Calu3 (cell line): Measurements from ENCODE around the gene ADAMTSL2. TPM values are rescaled to one million over a fixed set of nuclear protein-coding genes. Genes with fewer than 3 reads are reported as not detected.

ENCODE experiments used
- BruUV-seq: library from RNA; stranded (reverse); fragments of 400-500 nt; replicated peaks from 2 replicates; lab custom pipeline; 2021; lab: Mats Ljungman, UMichigan
- CTCF ChIA-PET: fragments of 300-600 bp; sonication (Branson Sonifier 250); formaldehyde crosslinking; loops from one replicate; lab custom pipeline; 2022; ENCODE audit warnings: antibody characterized with exemption; lab: Charles Lee
- DNase-seq: peaks from one replicate; pipeline ENCODE4 v3.0.0; 2022
- H3K27ac Mint-ChIP-seq: one replicate; pipeline ENCODE4 v1.8.0; 2022; ENCODE audit warnings: mixed read lengths; ENCODE audit not compliant: unreplicated experiment
- H3K27me3 Mint-ChIP-seq: one replicate; pipeline ENCODE4 v1.8.0; 2022; ENCODE audit warnings: mixed read lengths; ENCODE audit not compliant: unreplicated experiment
- H3K36me3 Mint-ChIP-seq: one replicate; pipeline ENCODE4 v1.8.0; 2022; ENCODE audit warnings: mild to moderate bottlenecking, moderate library complexity, mixed read lengths; ENCODE audit not compliant: insufficient read depth, unreplicated experiment
- H3K4me1 Mint-ChIP-seq: one replicate; pipeline ENCODE4 v1.8.0; 2022; ENCODE audit warnings: mild to moderate bottlenecking, low read depth, mixed read lengths; ENCODE audit not compliant: unreplicated experiment
- H3K4me3 Mint-ChIP-seq: one replicate; pipeline ENCODE4 v1.8.0; 2022; ENCODE audit warnings: mild to moderate bottlenecking, low read depth, moderate library complexity, mixed read lengths; ENCODE audit not compliant: unreplicated experiment
- H3K9me3 Mint-ChIP-seq: one replicate; pipeline ENCODE4 v1.8.0; 2022; ENCODE audit warnings: low read depth, mixed read lengths; ENCODE audit not compliant: unreplicated experiment
- CTCF ChIP-seq: fragments of 200-600 bp; IDR thresholded peaks from one replicate; pipeline ENCODE4 v1.8.0; 2022; ENCODE audit warnings: antibody characterized with exemption; ENCODE audit not compliant: unreplicated experiment
- intact Hi-C: fragments of 100-400 bp; cut with micrococcal nuclease; formaldehyde crosslinking; loops from one replicate; pipeline ENCODE4 v1.10.0; 2022; ENCODE audit not compliant: unreplicated experiment
- total RNA-seq: library from RNA; stranded (reverse); gene quantifications from 2 replicates; pipeline ENCODE4 v1.2.3, GENCODE V29; 2022

The ADAMTSL2 gene
- total RNA-seq, 1 experiment from 2014 or later = 0.14 TPM

- H3K4me1 Mint-ChIP-seq = no peaks in the 10 kb centered on the region
- intact Hi-C loops = no loop called here
- CTCF ChIA-PET = no interaction called here
- no peaks in the 10 kb centered on the region for H3K36me3 Mint-ChIP-seq
- H3K4me3 Mint-ChIP-seq = no peak overlapping the region
- peaks cover 100% of the 10 kb centered on the region for H3K27me3 Mint-ChIP-seq
- no peak for DNase-seq
- no TSS peak for BruUV-seq
- no peak overlapping the region for H3K27ac Mint-ChIP-seq
- TF ChIP-seq CTCF = no peak
- no peaks in the 10 kb centered on the region for H3K9me3 Mint-ChIP-seq
These were observed 81.2 kb downstream of the ADAMTSL2 start for GRCh38 chr9:133615606-133616188.

- CTCF ChIA-PET = no interaction called here
- peaks cover 97% of the 10 kb centered on the region for H3K27me3 Mint-ChIP-seq
- no peaks in the 10 kb centered on the region for H3K9me3 Mint-ChIP-seq
- intact Hi-C loops = no loop called here
- no TSS peak for BruUV-seq
- no peak for TF ChIP-seq CTCF
- H3K4me1 Mint-ChIP-seq = no peaks in the 10 kb centered on the region
- H3K4me3 Mint-ChIP-seq = no peak overlapping the region
- H3K27ac Mint-ChIP-seq = no peak overlapping the region
- DNase-seq = no peak
- H3K36me3 Mint-ChIP-seq = no peaks in the 10 kb centered on the region
These were observed 82.3 kb downstream of the ADAMTSL2 start for GRCh38 chr9:133616643-133617405.

GRCh38 chr9:133618726-133619125 lies 84.2 kb downstream of the ADAMTSL2 start:
- Mint-ChIP-seq H3K4me3 (no peak overlapping the region), H3K9me3 (no peaks in the 10 kb centered on the region), H3K27me3 (peaks cover 97% of the 10 kb centered on the region), H3K36me3 (no peaks in the 10 kb centered on the region), H3K27ac (no peak overlapping the region), H3K4me1 (no peaks in the 10 kb centered on the region)
- intact Hi-C loops = no loop called here
- CTCF ChIA-PET = no interaction called here
- BruUV-seq = no TSS peak
- DNase-seq = no peak
- no peak for TF ChIP-seq CTCF

GRCh38 chr9:133619791-133620190 lies 85.3 kb downstream of the ADAMTSL2 start:
- Mint-ChIP-seq H3K4me3 (no peak overlapping the region), H3K27ac (no peak overlapping the region), H3K27me3 (peaks cover 97% of the 10 kb centered on the region), H3K9me3 (no peaks in the 10 kb centered on the region), H3K4me1 (no peaks in the 10 kb centered on the region), H3K36me3 (no peaks in the 10 kb centered on the region)
- DNase-seq = no peak
- intact Hi-C loops = no loop called here
- no TSS peak for BruUV-seq
- CTCF ChIA-PET = no interaction called here
- no peak for TF ChIP-seq CTCF
